Parathyroid adenoma (tissue), 2 donors: Measurements from ENCODE around the gene ITPKC.

ENCODE experiments used
- H2AFZ ChIP-seq: fragments of 300-600 bp; sonication (generic); one replicate; pipeline ENCODE4 v1.7.0; 2017; ENCODE audit warnings: antibody characterized with exemption, mild to moderate bottlenecking
- H3K27ac ChIP-seq: fragments of 300-600 bp; sonication (generic); one replicate; pipeline ENCODE4 v1.7.0; 2017
- H3K27me3 ChIP-seq: fragments of 300-600 bp; sonication (generic); one replicate; pipeline ENCODE4 v1.7.0; 2017; ENCODE audit warnings: low read length; ENCODE audit not compliant: control insufficient read depth, insufficient read depth
- H3K36me3 ChIP-seq: fragments of 300-600 bp; sonication (generic); one replicate; pipeline ENCODE4 v1.7.0; 2017; ENCODE audit warnings: low read length; ENCODE audit not compliant: control insufficient read depth, insufficient read depth
- H3K4me1 ChIP-seq: fragments of 300-600 bp; sonication (generic); one replicate; pipeline ENCODE4 v1.7.0; 2017; ENCODE audit warnings: control low read depth
- H3K4me2 ChIP-seq: fragments of 300-600 bp; sonication (generic); one replicate; pipeline ENCODE4 v1.7.0; 2017; ENCODE audit warnings: low read length
- H3K4me3 ChIP-seq: fragments of 300-600 bp; sonication (generic); one replicate; pipeline ENCODE4 v1.7.0; 2017; ENCODE audit warnings: low read depth, low read length
- H3K79me2 ChIP-seq: fragments of 300-600 bp; sonication (generic); one replicate; pipeline ENCODE4 v1.7.0; 2017; ENCODE audit warnings: control low read depth
- H3K9ac ChIP-seq: fragments of 300-600 bp; sonication (generic); one replicate; pipeline ENCODE4 v1.7.0; 2017; ENCODE audit warnings: mild to moderate bottlenecking
- H3K9me3 ChIP-seq: fragments of 300-600 bp; sonication (generic); one replicate; pipeline ENCODE4 v1.7.0; 2017; ENCODE audit warnings: low read length; ENCODE audit not compliant: control insufficient read depth
- CTCF ChIP-seq: fragments of 300-600 bp; sonication (generic); IDR thresholded peaks from one replicate; pipeline ENCODE4 v1.7.0; 2017; ENCODE audit warnings: antibody characterized with exemption, mild to moderate bottlenecking
- donor health status: primary hyperparathyroidism.

ITPKC gene

GRCh38 chr19:40681039-40681438 is 35.9 kb upstream of the ITPKC start:
- H3K27me3 ChIP-seq = no peaks in the 10 kb centered on the region
- no peak for TF ChIP-seq CTCF
- no peak overlapping the region for H2AFZ ChIP-seq
- no peaks in the 10 kb centered on the region for H3K36me3 ChIP-seq
- no peaks in the 10 kb centered on the region for H3K79me2 ChIP-seq
- H3K9ac ChIP-seq = no peak overlapping the region
- no peak overlapping the region for H3K4me2 ChIP-seq
- H3K4me3 ChIP-seq = no peak overlapping the region
- no peaks in the 10 kb centered on the region for H3K4me1 ChIP-seq
- H3K27ac ChIP-seq = no peak overlapping the region
- no peaks in the 10 kb centered on the region for H3K9me3 ChIP-seq

DNA sequence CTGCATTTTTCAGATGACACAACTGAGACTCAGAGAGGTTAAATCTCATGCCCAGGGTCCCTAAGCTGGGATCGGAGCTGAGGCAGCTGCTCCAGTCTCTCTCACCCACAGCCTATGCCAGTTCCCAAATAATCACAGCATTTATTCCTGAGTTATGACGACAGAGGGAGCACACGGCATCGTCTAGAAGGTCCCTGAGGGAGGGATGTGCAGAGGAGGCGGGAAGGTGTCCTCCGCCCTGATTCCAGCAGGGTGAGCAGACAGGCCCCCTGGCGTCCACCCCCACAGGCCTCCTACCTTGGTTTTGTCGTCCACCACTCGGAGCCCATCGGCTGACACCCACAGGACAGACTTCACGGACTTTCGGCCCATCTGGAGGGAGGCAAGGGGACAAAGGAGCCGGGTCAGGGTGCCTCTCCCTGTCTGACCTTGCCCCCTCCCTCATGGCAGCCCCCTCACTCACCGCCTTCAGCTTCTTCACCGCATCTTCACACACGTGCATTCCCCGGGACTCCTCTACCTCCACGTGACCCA is 34.4 kb upstream of the ITPKC start:
- no peak overlapping the region for H3K4me2 ChIP-seq
- H3K4me1 ChIP-seq = no peaks in the 10 kb centered on the region
- H3K27me3 ChIP-seq = no peaks in the 10 kb centered on the region
- H3K4me3 ChIP-seq = no peak overlapping the region
- H3K9me3 ChIP-seq = no peaks in the 10 kb centered on the region
- TF ChIP-seq CTCF = no peak
- no peak overlapping the region for H2AFZ ChIP-seq
- H3K79me2 ChIP-seq = no peaks in the 10 kb centered on the region
- no peak overlapping the region for H3K27ac ChIP-seq
- no peaks in the 10 kb centered on the region for H3K36me3 ChIP-seq
- no peak overlapping the region for H3K9ac ChIP-seq

GRCh38 chr19:40683437-40683836 is 33.5 kb upstream of the ITPKC start:
- no peaks in the 10 kb centered on the region for H3K36me3 ChIP-seq

DNA sequence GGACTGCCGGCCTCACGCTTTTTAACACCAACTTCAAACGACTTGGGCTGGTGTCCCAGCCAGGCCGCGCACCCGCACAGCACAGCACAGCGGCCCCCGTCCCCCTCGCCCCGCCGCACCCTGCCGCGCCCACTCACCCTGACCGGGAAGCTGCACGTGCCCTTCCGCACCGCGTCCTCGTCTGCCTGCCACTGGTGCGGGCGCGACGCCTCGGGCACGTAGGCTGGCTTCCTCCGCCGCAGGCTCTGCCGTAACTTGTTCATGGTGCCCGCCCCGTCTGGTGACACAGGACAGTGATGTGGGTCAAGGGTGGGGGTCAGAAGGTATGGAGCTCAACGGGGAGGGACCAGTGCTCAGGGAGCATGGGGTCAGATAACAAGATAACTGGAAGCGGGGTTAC is 32.6 kb upstream of the ITPKC start:
- Histone ChIP-seq H3K4me3 (no peak overlapping the region), H3K79me2 (no peaks in the 10 kb centered on the region), H3K27ac (no peak overlapping the region), H2AFZ (no peak overlapping the region), H3K4me1 (no peaks in the 10 kb centered on the region), H3K27me3 (no peaks in the 10 kb centered on the region), H3K36me3 (no peaks in the 10 kb centered on the region), H3K9me3 (no peaks in the 10 kb centered on the region), H3K9ac (no peak overlapping the region), H3K4me2 (no peak overlapping the region)
- TF ChIP-seq CTCF = no peak

More at GRCh38 chr19:40683437-40683836, 33.5 kb upstream of the ITPKC start:
- Histone ChIP-seq H3K4me2 (no peak overlapping the region), H3K27me3 (no peaks in the 10 kb centered on the region), H2AFZ (no peak overlapping the region), H3K4me1 (no peaks in the 10 kb centered on the region), H3K9ac (no peak overlapping the region), H3K4me3 (no peak overlapping the region), H3K79me2 (no peaks in the 10 kb centered on the region), H3K9me3 (no peaks in the 10 kb centered on the region), H3K27ac (no peak overlapping the region)
- no peak for TF ChIP-seq CTCF

DNA sequence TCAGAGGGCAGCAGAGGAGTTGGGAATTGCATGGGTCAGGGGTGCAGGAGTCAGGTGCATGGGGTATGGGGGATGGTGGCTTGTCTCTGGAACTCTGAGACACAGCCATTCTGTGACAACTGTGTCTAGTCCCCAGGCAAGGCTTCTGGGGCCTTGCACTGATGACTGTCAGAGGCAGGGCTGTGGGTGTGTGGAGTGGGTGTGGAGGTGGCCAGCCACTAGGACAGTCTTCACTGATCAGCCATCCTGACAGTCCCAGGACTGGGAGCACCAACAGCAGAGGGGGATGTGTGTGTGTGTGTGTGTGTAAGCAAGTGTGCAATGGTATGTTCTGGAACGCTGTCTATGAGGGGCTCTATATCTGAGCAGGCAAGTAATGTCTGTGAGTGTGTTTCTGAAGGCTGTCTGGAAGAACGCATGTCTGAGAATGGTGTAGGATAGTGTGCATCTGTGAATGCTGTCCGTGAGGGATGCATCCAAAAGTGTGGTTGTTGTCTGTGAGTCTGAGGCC is 31.8 kb upstream of the ITPKC start:
- no peak overlapping the region for H3K9ac ChIP-seq
- H3K27me3 ChIP-seq = no peaks in the 10 kb centered on the region
- H3K36me3 ChIP-seq = no peaks in the 10 kb centered on the region
- no peak overlapping the region for H3K4me3 ChIP-seq
- no peak overlapping the region for H3K27ac ChIP-seq
- TF ChIP-seq CTCF = no peak
- H3K9me3 ChIP-seq = no peaks in the 10 kb centered on the region
- H3K4me1 ChIP-seq = peaks cover 3% of the 10 kb centered on the region
- H2AFZ ChIP-seq = no peak overlapping the region
- no peaks in the 10 kb centered on the region for H3K79me2 ChIP-seq
- H3K4me2 ChIP-seq = no peak overlapping the region
